HepG2 (cell line): ENCODE results near the gene STUB1. TPM values are rescaled to one million over a fixed set of nuclear protein-coding genes. Genes with fewer than 3 reads are reported as not detected.

Experiments
- ARHGAP35 ChIP-seq: sonication (generic); formaldehyde crosslinking; IDR thresholded peaks from 2 replicates; pipeline ENCODE4 v1.9.0; 2022; ENCODE audit warnings: mild to moderate bottlenecking, inconsistent platforms, moderate library complexity, missing genetic modification reagents, borderline replicate concordance
- EP300 ChIP-seq, 3 experiments: sonication (generic) in 1 of 3; formaldehyde crosslinking in 1 of 3; IDR thresholded peaks; 2 replicates each; pipeline versions ENCODE4 v1.5.1 to v1.6.1; 2011 to 2020; ENCODE audit warnings: low read depth in 2 of 3, low read length in 2 of 3, borderline replicate concordance in 1 of 3, improper control_type of control experiment in 1 of 3, mild to moderate bottlenecking in 1 of 3, missing genetic modification reagents in 1 of 3, moderate library complexity in 1 of 3
- FOXA3 ChIP-seq: IDR thresholded peaks from 2 replicates; pipeline ENCODE4 v1.6.1; 2016; ENCODE audit warnings: missing genetic modification reagents, missing compliant biosample characterization
- HNRNPH1 ChIP-seq: fragments of 200-400 bp; formaldehyde crosslinking; optimal IDR thresholded peaks from 2 replicates; pipeline ENCODE3; 2017; ENCODE audit warnings: mild to moderate bottlenecking, low read depth, low read length
- MAFG ChIP-seq: sonication (generic); formaldehyde crosslinking; IDR thresholded peaks from 2 replicates; pipeline ENCODE4 v1.5.1; 2020; ENCODE audit warnings: mild to moderate bottlenecking, missing genetic modification reagents
- REPIN1 ChIP-seq: sonication (generic); formaldehyde crosslinking; IDR thresholded peaks from 2 replicates; pipeline ENCODE4 v1.8.0; 2022; ENCODE audit warnings: missing genetic modification reagents, low read depth, mild to moderate bottlenecking, borderline replicate concordance
- ZSCAN22 ChIP-seq: sonication (generic); formaldehyde crosslinking; IDR thresholded peaks from 2 replicates; pipeline ENCODE4 v1.4.0; 2020; ENCODE audit warnings: mild to moderate bottlenecking, missing genetic modification reagents
- polyA plus RNA-seq, 8 experiments: library from polyadenylated mRNA; depleted of rRNA in 3 of 8; stranded (reverse) in 7 of 8; unstranded in 1 of 8; fragments of >200 nt; fragmentation: Illumina TruSeq in 4 of 8; extraction: Trizol in 4 of 8; gene quantifications; 2 replicates each; pipeline versions ENCODE4 v1.2.1 to v1.2.3, GENCODE V29; 2011 to 2016; ENCODE audit warnings: low read depth in 4 of 8, missing spikeins in 1 of 8, mixed read lengths in 1 of 8; ENCODE audit not compliant: insufficient read depth in 1 of 8
- total RNA-seq, 5 experiments: library from RNA; depleted of rRNA; stranded (reverse); fragments of >200 nt; fragmentation: Illumina TruSeq; extraction: Trizol; gene quantifications; 2 replicates each; pipeline ENCODE4 v1.2.3, GENCODE V29; 2016; ENCODE audit warnings: low read depth in 1 of 5
- TF ChIP-seq, protein P1 (sequence below), 2 experiments: sonication (generic) in 1 of 2; formaldehyde crosslinking in 1 of 2; IDR thresholded peaks; 2 replicates each; pipeline versions ENCODE4 v1.5.1 to v1.6.1; 2011 to 2020; ENCODE audit warnings: borderline replicate concordance in 1 of 2, low read depth in 1 of 2, low read length in 1 of 2, mild to moderate bottlenecking in 1 of 2, missing genetic modification reagents in 1 of 2, moderate library complexity in 1 of 2
- TF ChIP-seq, protein P2 (sequence below): sonication (generic); formaldehyde crosslinking; conservative IDR thresholded peaks from 2 replicates; pipeline ENCODE4 v1.8.1; 2023; ENCODE audit warnings: missing genetic modification reagents
- TF ChIP-seq, protein P3 (sequence below): sonication (generic); formaldehyde crosslinking; IDR thresholded peaks from 2 replicates; pipeline ENCODE4 v1.4.0; 2020; ENCODE audit warnings: missing genetic modification reagents; ENCODE audit errors: not compliant biosample characterization

Gene STUB1
- total and polyA plus RNA-seq, 2 of the 13 experiments (the other 11 are each of a cell fraction or from before 2014, with no cell fraction given) = 52.9 to 78.2 TPM

DNA sequence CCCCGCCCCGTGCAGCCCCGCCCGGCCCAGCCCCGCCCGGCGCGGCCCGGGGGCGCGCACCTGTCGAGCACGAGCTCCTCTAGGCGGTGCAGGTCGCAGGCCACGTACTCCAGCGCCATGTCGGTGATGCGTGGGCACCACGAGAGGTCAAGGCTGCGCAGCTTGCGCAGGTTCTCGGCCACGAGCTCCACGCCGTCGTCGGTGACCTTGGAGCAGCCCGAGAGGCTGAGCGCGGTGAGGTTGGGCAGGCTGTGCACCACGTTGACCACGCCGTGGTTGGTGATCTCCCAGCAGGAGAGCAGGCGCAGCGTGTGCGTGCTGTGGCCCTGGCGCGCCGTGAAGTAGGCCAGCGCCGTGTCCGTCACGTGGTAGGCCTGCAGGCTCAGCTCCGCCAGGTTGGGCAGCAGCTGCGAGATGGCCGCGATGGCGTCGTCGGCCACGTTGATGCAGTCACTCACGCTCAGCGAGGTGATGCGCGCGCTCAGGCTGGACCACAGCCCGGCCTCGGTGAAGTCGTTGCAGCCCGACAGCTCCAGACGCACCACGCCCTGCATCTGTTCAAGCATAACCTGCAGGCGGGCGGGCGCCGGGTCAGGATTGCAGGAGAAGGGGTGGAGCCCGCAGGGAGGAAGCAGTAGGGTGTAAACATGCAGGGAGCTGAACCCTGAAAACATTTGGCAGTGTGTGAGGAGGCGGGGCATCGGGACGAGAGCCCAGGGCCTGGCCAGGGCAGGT is 15.3 kb downstream of the STUB1 start (continued):
- TF ChIP-seq, protein P1, sequence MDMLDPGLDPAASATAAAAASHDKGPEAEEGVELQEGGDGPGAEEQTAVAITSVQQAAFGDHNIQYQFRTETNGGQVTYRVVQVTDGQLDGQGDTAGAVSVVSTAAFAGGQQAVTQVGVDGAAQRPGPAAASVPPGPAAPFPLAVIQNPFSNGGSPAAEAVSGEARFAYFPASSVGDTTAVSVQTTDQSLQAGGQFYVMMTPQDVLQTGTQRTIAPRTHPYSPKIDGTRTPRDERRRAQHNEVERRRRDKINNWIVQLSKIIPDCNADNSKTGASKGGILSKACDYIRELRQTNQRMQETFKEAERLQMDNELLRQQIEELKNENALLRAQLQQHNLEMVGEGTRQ (IDR thresholded peaks at IDR 0.05; ENCODE audit: low read depth, low read length) = peak; percentile 40; the same call in 1 of the 2 replicates
- TF ChIP-seq, protein P1 (CRISPR knock-in tag; IDR thresholded peaks at IDR 0.05; ENCODE audit: borderline replicate concordance) = no peak
- TF ChIP-seq MAFG (CRISPR knock-in tag) = no peak
- TF ChIP-seq, protein P2, sequence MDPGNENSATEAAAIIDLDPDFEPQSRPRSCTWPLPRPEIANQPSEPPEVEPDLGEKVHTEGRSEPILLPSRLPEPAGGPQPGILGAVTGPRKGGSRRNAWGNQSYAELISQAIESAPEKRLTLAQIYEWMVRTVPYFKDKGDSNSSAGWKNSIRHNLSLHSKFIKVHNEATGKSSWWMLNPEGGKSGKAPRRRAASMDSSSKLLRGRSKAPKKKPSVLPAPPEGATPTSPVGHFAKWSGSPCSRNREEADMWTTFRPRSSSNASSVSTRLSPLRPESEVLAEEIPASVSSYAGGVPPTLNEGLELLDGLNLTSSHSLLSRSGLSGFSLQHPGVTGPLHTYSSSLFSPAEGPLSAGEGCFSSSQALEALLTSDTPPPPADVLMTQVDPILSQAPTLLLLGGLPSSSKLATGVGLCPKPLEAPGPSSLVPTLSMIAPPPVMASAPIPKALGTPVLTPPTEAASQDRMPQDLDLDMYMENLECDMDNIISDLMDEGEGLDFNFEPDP (CRISPR knock-in tag) = 0 out of 2 replicates have a peak, but pooled peaks have one; percentile 56
- TF ChIP-seq EP300 (IDR thresholded peaks at IDR 0.05; ENCODE audit: low read depth in 2 of 2, low read length in 2 of 2) = no peak
- 0 out of 2 replicates have a peak, but pooled peaks have one; percentile 36 for TF ChIP-seq EP300 (CRISPR knock-in tag; IDR thresholded peaks at IDR 0.05; ENCODE audit: borderline replicate concordance)
- peak; percentile 24; the same call in 1 of the 2 replicates for TF ChIP-seq FOXA3 (CRISPR knock-in tag)
- peak; percentile 77 for TF ChIP-seq ARHGAP35 (CRISPR knock-in tag)
- no peak for TF ChIP-seq REPIN1 (CRISPR knock-in tag)
- TF ChIP-seq HNRNPH1 = no peak
- no peak for TF ChIP-seq ZSCAN22 (CRISPR knock-in tag)
- TF ChIP-seq, protein P3, sequence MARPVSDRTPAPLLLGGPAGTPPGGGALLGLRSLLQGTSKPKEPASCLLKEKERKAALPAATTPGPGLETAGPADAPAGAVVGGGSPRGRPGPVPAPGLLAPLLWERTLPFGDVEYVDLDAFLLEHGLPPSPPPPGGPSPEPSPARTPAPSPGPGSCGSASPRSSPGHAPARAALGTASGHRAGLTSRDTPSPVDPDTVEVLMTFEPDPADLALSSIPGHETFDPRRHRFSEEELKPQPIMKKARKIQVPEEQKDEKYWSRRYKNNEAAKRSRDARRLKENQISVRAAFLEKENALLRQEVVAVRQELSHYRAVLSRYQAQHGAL (CRISPR knock-in tag) = peak; percentile 54
